GM19452 (cell line): Measurements from ENCODE around the gene IL20RA.
A peak's percentile ranks its signal among the peaks of the same experiment; 100 is the strongest.

ENCODE experiments used
- ATAC-seq: cut with Tn5 transposase; IDR thresholded peaks from one replicate; pipeline ENCODE4 v1.9.1; 2021; ENCODE audit not compliant: unreplicated experiment

IL20RA gene

GRCh38 chr6:137046871-137047412, 2.2 kb upstream of the IL20RA start:
- ATAC-seq, result no peak

- ATAC-seq, result no peak
Observed at GRCh38 chr6:137045222-137045789, 541 bp upstream of the IL20RA start.

- no peak for ATAC-seq
Observed at GRCh38 chr6:137043710-137044365, 927 bp downstream of the IL20RA start.

- no peak for ATAC-seq
Observed at GRCh38 chr6:137040393-137040792, 4.4 kb downstream of the IL20RA start.

GRCh38 chr6:137039010-137039409, 5.8 kb downstream of the IL20RA start:
- no peak for ATAC-seq

GRCh38 chr6:137036566-137037300, 8.0 kb downstream of the IL20RA start:
- ATAC-seq, result no peak

- peak; percentile 99 for ATAC-seq
Observed at GRCh38 chr6:137033828-137034227, 10.9 kb downstream of the IL20RA start.

GRCh38 chr6:137031122-137031521, 13.6 kb downstream of the IL20RA start:
- no peak for ATAC-seq

GRCh38 chr6:137028912-137029311, 15.9 kb downstream of the IL20RA start:
- ATAC-seq, result no peak

- no peak for ATAC-seq
Observed at GRCh38 chr6:137025786-137026730, 18.7 kb downstream of the IL20RA start.

- ATAC-seq, result no peak
Observed at GRCh38 chr6:137024237-137024990, 20.4 kb downstream of the IL20RA start.

GRCh38 chr6:137020776-137021175, 24.0 kb downstream of the IL20RA start:
- ATAC-seq, result no peak

- no peak for ATAC-seq
Observed at GRCh38 chr6:137019476-137020272, 25.1 kb downstream of the IL20RA start.

- ATAC-seq, result no peak
Observed at GRCh38 chr6:137017081-137017480, 27.7 kb downstream of the IL20RA start.

- no peak for ATAC-seq
Observed at GRCh38 chr6:137016356-137016755, 28.4 kb downstream of the IL20RA start.

GRCh38 chr6:137015943-137016342, 28.8 kb downstream of the IL20RA start:
- ATAC-seq, result no peak

GRCh38 chr6:137013738-137014602, 30.8 kb downstream of the IL20RA start:
- ATAC-seq, result no peak

GRCh38 chr6:137013031-137013430, 31.7 kb downstream of the IL20RA start:
- no peak for ATAC-seq
